Measurements from ENCODE around the gene BRI3BP. TPM values are rescaled to one million over a fixed set of nuclear protein-coding genes. Genes with fewer than 3 reads are reported as not detected.

The BRI3BP gene
- total RNA-seq, 3 donors from 2014 or later, result 23.7 to 29.8 (median 25.6) TPM

- H3K36me3 Mint-ChIP-seq (ENCODE audit: insufficient read depth), result peaks cover 18% of the 10 kb centered on the region
- DNase-seq (no peak), ATAC-seq (no peak)
- H3K27me3 Mint-ChIP-seq (ENCODE audit: low read depth), result no peaks in the 10 kb centered on the region
- no peaks in the 10 kb centered on the region for H3K4me1 Mint-ChIP-seq (ENCODE audit: low read depth)
- H3K4me3 Mint-ChIP-seq, result no peak overlapping the region
- no peaks in the 10 kb centered on the region for H3K9me3 Mint-ChIP-seq
Observed at GRCh38 chr12:125076103-125076502, 82.7 kb downstream of the BRI3BP start.

DNA sequence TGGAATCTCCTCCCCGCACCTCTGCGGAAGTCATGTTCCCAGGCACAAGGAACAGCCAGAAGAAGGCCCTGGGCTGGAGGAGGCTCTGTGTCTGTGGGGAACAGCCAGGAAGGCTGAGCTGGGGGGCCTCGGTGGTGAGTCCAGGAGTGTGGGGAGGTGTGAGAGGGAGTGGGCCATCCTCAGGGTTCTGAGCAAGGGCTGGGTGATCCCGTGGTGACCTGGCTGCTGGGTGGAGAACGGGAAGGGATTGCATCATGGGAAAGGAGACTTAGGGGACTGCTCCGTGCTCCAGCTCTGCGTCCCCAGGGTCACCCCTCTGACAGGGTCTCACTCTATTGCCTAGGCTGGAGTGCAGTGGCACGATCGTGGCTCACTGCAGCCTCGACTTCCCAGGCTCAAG is 85.6 kb downstream of the BRI3BP start:
- H3K4me3 Mint-ChIP-seq, result no peak overlapping the region
- H3K9me3 Mint-ChIP-seq, result no peaks in the 10 kb centered on the region
- DNase-seq (no peak), ATAC-seq (no peak)
- H3K27me3 Mint-ChIP-seq (ENCODE audit: low read depth), result no peaks in the 10 kb centered on the region
- no peaks in the 10 kb centered on the region for H3K4me1 Mint-ChIP-seq (ENCODE audit: low read depth)
- H3K36me3 Mint-ChIP-seq (ENCODE audit: insufficient read depth), result peaks cover 25% of the 10 kb centered on the region

- no peak overlapping the region for H3K4me3 Mint-ChIP-seq
- DNase-seq, result no peak
- peaks cover 27% of the 10 kb centered on the region for H3K36me3 Mint-ChIP-seq (ENCODE audit: insufficient read depth)
- no peak for ATAC-seq
- no peaks in the 10 kb centered on the region for H3K4me1 Mint-ChIP-seq (ENCODE audit: low read depth)
- H3K27me3 Mint-ChIP-seq (ENCODE audit: low read depth), result no peaks in the 10 kb centered on the region
- H3K9me3 Mint-ChIP-seq, result no peaks in the 10 kb centered on the region
Observed at GRCh38 chr12:125079648-125080645, 86.5 kb downstream of the BRI3BP start.

Other genes with a start within 250 kb of the BRI3BP start
- gene SCARB1, start 129.8 kb upstream of the BRI3BP start, total RNA-seq, result 10 to 100 TPM; 17.0 to 29.9 (median 23.4) TPM
- gene UBC, start 79.0 kb upstream of the BRI3BP start, total RNA-seq, result 100 to 1,000 TPM; 856 to 923 (median 865) TPM
- 10 to 100 TPM; 85.1 to 86.3 (median 85.2) TPM for gene DHX37, start 4.5 kb upstream of the BRI3BP start, total RNA-seq
- 1 to 10 TPM; 5.4 to 6.0 (median 5.5) TPM for gene AACS, start 71.8 kb downstream of the BRI3BP start, total RNA-seq
- under 1 TPM in 1 of 3 donors, not detected in 2; 0.03 TPM for gene TMEM132B, start 192.7 kb downstream of the BRI3BP start, total RNA-seq

All from activated T-cell treated with anti-CD3 and anti-CD28 coated beads, Interleukin-2, amount 50 U/mL, for 4 hours (primary cell).